GM19099 (cell line): ENCODE results near the gene SLC49A4.
A peak's percentile ranks its signal among the peaks of the same experiment; 100 is the strongest.

ENCODE experiments used
- POLR2A ChIP-seq: IDR thresholded peaks from 3 replicates; pipeline ENCODE4 v1.6.1; 2011; ENCODE audit warnings: low read depth; ENCODE audit not compliant: insufficient read length; ENCODE audit errors: extremely low read depth

Gene SLC49A4, protein sequence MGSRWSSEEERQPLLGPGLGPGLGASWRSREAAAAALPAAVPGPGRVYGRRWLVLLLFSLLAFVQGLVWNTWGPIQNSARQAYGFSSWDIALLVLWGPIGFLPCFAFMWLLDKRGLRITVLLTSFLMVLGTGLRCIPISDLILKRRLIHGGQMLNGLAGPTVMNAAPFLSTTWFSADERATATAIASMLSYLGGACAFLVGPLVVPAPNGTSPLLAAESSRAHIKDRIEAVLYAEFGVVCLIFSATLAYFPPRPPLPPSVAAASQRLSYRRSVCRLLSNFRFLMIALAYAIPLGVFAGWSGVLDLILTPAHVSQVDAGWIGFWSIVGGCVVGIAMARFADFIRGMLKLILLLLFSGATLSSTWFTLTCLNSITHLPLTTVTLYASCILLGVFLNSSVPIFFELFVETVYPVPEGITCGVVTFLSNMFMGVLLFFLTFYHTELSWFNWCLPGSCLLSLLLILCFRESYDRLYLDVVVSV

DNA sequence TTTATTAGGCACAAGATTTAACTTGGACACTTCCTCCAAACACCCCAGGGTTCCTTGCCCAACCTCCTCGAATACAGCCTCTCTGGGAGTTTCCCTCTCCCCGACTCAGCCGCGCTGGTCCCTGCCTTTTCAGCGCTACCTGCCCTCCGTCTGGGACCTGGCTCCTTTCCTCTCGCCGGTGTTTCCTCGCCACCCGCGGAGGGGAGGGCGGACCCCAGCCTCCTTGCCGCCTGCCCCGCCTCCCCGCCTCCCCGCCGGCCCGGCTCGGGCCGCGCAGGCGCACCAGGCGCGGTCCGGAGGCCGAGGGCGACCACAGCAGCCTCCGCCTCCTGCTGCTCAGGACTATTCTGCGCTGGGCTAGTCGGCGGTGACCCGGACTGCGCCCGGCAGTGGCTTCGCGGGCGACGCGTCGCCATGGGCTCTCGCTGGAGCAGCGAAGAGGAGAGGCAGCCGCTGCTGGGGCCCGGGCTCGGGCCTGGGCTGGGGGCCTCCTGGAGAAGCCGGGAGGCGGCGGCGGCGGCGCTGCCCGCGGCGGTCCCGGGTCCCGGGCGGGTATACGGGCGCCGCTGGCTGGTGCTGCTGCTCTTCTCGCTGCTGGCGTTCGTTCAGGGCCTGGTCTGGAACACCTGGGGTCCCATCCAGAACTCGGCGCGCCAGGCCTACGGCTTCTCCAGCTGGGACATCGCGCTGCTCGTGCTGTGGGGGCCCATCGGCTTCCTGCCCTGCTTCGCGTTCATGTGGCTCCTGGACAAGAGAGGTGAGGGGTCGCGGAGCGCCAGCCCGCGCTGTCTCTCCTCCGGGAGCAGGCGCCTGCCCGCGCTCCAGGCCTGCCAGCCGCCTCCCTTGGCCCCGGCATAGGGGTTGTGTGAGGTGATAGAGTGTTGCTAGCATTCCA, at the start of gene SLC49A4:
TSS of gene SLC49A4 (plus strand) at position 291 of the 895 bp plus-strand sequence. CDS start at position 415, 124 bp downstream.
- TF ChIP-seq POLR2A = peak; percentile 65

DNA sequence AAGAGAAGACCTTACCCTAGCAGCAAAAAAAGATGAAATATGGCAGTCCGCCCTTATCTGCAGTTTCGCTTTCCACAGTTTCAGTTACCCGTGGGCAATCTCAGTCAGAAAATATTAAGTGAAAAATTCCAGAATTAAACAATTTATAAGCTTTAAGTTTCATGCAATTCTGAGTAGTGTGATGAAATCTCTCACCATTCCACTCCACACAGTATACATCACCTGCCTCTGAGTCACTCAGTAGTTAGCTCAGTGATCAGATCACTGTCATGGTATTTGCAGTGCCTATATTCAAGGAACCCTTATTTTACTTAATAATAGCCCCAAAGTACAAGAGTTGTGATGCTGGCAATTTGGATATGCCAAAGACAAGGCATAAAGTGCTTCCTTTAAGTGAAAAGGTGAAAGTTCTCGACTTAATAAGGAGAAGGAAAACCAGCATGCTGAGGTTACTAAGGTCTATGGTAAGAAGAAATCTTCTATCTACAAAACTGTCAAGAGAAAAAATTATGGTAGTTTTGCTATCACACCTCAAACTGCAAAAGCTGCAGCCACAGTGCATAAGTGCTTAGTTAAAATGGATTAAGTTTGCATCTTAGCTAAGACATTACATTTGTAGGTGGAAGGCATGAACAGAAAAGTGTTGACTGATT, 49.4 kb upstream of the SLC49A4 start:
- no peak for TF ChIP-seq POLR2A

DNA sequence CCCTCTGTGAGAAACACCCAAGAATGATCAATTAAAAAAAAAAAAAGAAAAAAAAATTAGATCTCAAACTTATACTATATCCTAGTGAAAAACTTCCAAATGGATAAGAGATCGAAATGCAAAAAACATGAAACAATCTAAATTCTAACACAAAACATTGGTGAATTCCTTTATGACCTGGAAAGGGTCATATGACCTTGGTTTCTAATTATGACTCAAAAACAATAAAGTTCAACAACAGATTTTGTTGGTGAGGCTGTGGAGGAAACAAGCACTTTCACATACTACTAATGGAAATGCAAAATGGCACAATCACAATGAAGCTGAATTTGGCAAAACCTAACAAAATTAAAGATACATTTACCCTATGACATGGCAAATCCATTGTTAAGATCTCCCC, 46.5 kb upstream of the SLC49A4 start:
- TF ChIP-seq POLR2A = no peak

DNA sequence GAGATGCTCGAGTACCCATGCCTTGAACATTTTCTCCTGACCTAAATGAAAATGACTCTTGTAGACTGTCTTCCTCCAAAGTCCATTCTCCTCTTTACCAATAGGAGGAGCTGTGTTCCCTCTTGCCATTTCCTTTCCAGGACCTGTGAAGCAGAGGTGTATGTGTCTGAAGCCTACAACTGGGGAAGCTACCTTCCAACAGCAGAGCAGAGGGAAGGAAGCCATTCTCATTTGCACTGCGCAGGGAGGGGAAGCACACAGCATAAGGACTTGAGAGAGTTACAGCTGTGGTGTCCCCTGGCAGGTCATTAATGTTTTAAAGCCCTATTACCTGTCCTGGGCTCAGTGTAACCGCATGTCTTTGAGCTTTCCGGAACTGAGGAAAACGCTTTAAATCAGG, 39.9 kb upstream of the SLC49A4 start:
- TF ChIP-seq POLR2A = no peak

DNA sequence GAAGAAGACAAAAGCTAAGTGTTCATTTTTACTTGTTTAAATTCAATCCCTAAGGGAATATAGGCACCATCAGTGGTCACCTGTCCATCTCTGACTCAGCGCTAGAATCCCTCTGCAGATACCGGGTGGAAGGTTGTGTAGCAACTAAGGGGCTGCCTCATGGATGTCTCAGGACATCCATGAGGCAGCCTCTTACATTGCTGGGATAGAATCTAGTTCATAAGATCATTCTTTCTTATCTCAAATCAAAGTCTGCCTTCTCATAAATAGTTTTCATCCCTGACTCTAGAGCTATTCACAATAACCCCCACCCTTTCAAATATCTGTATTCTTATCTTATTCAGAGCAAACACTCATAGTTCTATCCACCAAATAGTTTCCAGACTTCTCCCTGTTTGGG, 39.4 kb upstream of the SLC49A4 start:
- no peak for TF ChIP-seq POLR2A

DNA sequence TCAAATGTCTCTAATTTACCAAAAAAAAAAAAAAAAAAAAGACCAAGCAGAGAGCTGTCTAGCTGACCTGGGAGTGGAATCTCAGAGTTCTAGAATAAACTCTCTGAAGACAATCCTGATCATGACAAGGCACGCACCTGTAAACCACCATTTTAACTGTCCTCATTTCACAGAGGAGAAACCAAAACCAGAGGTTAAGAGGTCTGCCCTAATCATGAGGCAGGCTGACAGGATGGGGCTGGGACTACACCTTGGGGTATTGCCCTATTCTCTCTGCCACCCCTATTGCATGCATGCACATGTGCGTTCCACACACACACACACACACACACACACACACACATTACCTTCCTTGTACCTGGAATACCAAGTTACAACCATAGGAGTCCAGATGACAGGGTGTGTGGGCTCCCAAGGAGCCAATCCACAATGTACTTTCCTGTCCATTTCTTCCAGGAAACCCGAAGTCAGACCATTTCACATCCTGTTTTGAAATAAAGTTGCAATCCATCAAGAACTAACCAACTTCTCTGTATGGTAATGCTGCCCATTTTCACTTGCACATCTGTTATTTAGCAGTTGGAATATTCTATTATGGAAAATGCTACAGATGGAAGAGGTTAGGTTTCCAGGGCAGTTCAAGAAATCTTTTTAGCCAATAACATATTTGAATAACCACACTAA, 35.9 kb upstream of the SLC49A4 start:
- no peak for TF ChIP-seq POLR2A

DNA sequence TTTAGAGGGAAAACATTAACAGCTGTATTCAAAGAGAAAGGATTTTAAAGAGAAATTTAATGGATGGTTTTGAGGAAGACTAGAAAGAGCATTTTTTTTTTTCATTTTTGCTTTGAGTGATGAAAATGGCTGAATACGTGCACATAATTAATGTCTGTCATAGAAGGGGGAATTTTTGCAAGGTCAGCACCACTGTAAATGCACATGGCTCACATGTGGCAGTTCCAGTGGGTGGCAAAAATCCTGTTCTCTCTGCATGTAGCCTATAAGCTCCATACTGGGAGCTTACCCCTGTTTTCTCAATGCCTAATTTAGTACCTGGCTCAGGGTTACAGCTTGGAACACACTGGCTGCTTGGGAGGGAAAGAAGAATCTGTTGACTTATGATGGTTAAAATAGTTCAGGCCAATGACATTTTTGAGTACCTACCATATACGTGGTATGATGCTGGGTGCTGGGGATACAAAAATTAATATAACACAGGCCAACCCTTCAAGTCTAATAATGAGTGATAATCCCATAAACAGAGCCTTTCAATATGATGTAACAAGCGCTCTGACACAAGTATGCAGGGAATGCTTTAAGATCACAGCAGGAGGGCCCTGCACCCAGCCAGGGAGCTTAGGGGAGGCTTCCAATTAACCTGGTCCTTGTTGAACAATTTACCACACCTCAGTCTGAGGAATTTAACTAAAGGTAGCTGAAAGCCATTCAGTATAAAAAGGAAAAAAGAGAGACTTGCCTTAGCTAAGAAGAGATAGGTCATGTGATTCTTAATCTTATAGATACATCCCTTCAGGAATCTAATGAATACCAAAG, 34.2 kb upstream of the SLC49A4 start:
- TF ChIP-seq POLR2A = no peak

DNA sequence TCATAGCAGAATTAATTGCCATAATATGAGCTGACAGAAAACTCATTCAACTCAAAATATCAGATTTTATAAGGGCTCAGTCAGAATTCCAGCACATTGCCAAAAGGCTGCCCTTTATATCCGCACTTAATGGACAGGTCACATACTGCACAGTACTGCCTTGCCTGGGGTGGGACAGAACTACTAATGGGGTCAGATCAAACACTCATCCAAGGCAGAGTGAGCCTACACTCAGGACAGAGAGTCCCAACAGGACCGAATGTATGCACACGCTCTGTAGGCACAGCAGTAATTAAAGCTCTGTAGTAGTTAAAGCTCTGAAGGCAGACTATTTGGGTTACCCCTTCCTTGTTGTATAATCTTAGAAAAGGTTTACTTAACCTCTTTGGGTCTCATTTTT, 28.4 kb upstream of the SLC49A4 start:
- TF ChIP-seq POLR2A = no peak

DNA sequence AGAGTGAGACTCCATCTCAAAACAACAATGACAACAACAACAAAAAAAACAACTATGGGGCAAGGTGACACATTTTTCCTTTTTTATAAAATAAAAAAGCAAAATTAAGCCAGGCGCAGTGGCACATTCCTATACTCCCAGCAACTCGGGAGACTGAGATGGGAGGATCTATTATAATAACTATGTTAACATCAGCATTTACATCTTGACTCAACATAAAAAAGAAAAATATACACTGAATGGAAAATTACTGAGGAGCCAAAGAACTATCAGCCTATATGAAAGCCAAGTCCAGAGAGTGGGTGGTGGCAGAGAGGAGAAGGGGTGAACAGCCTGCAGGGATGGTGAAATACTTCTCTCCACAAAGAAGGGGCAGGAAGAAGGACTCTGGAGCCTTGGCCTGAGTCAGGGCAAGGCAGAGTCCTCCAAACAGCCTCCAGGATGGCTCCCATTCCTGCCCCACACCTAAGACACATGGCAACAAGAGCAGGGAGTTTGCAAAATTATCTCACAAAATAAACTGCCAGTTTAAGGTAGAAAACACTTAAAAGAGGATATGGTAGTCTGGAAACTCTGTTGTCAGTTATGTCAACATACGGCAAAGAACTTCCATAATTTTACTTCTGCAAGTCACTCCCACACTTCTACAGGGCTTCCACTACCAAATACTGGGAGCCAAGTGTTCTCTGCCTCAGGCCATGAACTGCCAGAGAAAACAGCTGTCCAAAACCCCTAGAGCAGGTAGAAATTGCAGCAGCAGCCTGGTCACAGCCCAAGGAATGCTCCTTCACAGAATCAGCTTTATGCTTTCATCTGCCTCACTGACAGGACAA, 27.1 kb upstream of the SLC49A4 start:
- no peak for TF ChIP-seq POLR2A

DNA sequence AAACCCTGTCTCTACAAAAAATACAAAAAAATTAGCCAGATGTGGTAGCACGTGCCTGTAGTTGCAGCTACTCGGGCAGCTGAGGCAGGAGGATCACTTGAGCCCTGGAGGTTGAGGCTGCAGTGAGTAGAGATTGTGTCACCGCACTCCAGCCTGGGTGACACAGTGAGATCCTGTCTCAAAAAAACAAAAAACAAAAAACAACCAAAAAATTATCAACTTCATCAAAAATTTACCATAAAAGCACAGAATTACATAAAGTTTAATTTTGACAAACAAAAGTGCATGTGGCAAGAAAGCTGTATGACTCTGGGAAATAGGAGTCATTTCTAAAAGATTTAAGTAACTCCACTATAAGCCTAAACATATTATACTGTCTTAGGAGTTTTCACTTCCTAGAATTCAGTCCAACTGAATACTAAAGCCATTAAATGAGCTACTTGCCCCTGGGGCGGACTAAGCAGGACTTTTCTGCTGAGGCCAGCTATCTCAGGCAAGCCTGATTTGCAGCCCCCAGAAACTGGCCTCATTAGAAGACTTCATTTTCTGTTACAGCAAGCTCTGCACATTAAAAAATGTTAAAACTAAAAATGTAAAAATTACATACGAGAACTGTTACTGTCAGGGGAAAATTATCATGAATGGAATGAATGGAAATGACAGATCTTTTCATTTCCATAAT, 24.2 kb upstream of the SLC49A4 start:
- no peak for TF ChIP-seq POLR2A

DNA sequence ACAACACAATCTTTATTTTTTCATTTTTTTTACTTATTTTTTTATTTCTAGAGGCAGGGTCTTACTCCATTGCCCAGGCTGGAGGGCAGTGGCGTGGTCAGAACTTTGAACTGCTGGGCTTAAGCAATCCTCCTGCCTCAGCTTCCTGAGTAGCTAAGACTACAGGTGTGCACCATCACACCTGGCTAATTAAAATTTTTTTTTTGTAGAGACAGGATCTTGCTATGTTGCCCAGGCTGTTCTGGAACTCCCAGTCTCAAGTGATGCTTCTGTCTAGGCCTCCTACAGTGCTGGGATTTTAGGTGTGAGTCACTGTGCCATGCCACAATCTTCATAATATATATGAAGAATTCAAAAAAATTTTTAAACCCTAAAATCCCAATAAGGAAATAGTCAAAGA, 22.0 kb upstream of the SLC49A4 start:
- TF ChIP-seq POLR2A = no peak

DNA sequence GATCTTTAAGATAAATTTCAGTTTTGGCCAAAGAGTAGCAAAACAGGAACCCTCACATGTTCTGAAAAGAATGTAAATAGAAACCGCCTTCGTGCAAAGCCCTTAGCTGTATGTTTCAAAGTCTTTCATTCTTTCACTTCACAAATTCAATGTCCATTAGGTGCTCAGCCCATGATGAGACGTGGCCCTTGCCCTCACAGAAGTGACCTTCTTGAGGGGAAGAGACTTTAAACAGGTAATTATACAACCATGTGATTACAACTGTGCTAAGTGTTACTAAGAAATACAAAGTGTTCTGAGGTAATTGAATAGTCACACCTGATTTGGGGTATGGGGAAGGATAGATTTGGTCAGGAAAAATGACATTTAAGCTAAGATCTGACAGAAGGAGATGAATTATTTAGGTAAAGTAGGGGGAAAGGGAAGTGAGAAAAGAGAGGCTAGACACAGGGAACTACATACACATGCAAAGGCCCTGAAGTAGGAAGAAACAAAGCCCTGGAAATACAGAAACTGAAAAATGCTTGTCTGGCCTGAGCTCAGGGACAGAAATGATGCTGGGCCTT, 20.8 kb upstream of the SLC49A4 start:
- no peak for TF ChIP-seq POLR2A

DNA sequence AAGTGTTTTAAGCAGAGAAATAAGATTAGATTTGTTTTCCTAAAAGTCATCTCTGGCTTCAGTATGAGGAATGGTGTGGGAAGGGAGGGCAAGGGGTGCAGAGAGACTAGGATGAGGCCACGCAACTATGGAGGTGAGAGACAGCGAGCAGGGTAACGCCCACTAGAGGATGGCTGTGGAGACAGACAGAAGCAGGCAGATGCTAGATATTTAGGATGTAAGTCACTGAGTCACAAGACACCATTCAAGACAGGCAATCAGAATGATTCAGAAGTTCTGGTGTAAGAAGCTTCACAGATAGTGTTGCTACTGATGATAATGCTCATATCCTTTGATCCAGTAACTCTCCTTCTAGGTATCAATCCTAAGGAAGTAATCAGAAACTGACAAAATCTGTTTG, 20.3 kb upstream of the SLC49A4 start:
- no peak for TF ChIP-seq POLR2A
